PC-3 (cell line): Measurements from ENCODE around the gene FAM120AOS.

Experiments
- CTCF ChIP-seq: fragments of 300-600 bp; sonication (generic); conservative IDR thresholded peaks from 2 replicates; pipeline ENCODE4 v1.5.1; 2017; ENCODE audit warnings: antibody characterized with exemption, low read depth, mild to moderate bottlenecking, low read length
- EZH2 ChIP-seq: fragments of 300-600 bp; sonication (generic); IDR thresholded peaks from one replicate; pipeline ENCODE4 v1.6.1; 2017; ENCODE audit warnings: antibody characterized with exemption, mild to moderate bottlenecking, low read length; ENCODE audit not compliant: unreplicated experiment
- EZH2phosphoT487 ChIP-seq: fragments of 300-600 bp; sonication (generic); IDR thresholded peaks from 2 replicates; pipeline ENCODE4 v1.6.1; 2018; ENCODE audit warnings: mild to moderate bottlenecking, antibody characterized with exemption, low read length, borderline replicate concordance

DNA sequence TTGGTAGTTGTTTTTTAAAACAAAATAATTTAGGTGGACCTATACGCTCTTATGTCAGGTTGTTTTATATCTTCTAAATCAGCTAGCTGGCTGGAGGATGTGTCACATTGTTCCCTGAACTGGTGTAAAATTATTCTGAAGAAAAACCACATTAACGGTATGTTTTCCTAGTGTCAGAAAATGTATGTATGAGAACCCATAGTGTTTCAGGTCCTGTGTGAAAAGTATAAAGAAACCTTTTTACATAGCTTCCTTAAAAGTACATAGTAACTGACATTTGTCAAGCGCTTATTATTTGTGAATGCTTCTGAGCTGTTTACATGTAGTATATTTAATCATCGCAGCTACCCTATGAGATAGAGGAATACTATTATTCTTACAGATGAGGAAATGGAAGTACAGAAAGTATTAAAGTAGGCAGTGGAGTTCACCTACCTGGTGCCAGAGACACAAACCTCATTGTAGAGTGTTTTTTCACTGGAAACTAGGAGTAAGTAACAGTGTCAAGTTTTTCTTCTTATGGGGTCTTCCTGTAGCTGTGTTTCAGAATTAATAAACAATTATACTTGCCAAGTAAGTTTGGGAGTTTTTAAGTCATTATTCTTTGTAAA, 10.4 kb upstream of the FAM120AOS start:
- TF ChIP-seq CTCF (no peak), EZH2 (no peak), EZH2phosphoT487 (no peak)
